GM18520 (cell line): ENCODE measurements around the gene EDC3.
"Not testable (repeated sequence)": the region's sequence is repeated elsewhere in the genome, so short reads cannot be mapped to it uniquely, and the experiment has no call there.

ENCODE experiments used
- ATAC-seq: cut with Tn5 transposase; IDR thresholded peaks from one replicate; pipeline ENCODE4 v1.9.1; 2021; ENCODE audit not compliant: unreplicated experiment

Gene EDC3

DNA sequence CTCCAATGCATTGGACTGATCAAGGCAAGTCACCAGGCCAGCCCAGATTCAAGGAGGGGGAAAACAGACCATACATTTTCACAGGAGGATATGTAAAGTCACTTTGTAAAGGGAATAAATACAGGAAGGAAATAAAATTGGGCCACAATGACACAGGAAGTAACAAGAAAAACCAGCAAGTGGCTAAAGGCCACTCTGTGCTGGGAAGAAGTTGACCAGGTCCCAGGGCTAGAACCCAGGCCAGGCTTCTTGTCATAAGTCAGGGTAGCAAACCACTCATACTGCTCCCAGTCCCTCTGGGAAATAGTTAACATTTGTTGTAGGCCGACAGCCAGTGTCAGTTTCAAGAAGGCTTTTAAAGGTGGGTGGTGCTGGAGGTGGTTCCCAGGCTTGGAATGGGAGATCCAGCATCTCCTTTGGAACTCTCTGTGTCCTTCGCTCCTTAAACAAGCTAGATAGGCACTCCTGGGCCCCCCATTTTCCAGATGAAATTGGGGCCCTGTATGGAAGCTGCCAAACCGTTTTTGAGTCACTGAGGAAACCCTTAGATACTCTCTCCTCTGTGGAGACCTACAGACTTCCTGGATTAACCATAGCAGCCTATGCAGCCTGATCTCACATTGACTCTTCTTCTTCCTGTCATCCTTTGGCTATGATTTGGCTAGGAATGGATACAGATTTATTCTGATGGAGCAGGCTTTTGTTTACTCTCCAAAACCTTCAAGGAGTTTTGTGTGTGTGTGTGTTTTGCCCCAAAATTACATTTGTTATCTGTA lies 14.7 kb upstream of the EDC3 start:
- no peak for ATAC-seq

DNA sequence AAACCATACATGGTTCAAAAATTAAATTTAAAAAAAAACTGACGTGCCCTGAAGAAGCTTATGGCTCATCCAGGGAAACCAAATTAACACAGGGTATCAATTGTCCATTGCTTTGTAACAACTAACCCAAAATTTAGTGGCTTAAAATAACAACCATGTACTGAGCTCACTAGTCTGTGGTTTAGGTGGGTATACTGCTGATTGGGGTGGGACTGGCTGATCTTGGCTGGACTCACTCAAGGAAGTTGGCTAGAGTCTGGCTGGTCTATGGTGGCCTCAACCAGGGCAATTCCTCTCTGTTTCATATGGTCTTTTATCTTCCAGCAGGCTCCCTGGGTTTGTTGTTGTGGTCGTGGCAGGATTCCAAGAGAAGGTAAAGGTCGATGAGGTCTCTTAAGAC lies 14.1 kb upstream of the EDC3 start:
- no peak for ATAC-seq

DNA sequence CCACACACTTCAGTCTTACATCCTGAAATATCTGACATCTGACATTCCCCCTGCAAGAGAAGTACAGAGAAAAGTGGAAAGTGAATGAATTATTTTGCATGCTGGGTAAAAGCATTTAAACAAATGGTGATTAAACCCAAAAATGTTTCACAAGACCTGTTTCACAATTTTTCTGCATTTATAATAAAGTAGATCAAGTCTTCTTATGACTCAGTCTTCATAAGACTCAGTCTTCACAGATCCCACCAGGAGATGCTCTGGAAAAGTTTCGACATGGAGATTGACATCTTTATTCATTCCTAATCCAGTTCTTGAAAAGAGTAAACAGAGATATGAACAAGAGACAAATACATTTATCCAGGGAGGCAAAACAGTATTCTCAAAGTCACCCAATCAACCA lies 13.2 kb upstream of the EDC3 start:
- no peak for ATAC-seq

DNA sequence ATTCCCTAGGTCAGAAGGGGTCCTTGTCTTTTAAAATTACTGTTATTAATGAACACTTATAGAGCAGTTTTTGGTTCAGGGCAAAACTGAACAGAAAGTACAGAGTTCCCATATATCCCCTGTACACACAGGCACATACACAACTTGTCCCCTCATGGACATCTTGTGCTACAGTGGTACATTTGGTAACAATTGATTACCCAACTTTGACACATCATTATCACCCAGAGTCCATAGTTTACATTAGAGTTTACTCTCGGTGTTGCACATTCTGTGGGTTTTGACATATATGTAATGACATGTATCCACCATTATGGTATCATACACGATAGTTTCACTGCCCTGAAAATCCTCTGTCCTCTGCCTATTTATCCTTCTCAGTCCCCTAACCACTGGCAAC lies 984 bp upstream of the EDC3 start:
- ATAC-seq = no peak

DNA sequence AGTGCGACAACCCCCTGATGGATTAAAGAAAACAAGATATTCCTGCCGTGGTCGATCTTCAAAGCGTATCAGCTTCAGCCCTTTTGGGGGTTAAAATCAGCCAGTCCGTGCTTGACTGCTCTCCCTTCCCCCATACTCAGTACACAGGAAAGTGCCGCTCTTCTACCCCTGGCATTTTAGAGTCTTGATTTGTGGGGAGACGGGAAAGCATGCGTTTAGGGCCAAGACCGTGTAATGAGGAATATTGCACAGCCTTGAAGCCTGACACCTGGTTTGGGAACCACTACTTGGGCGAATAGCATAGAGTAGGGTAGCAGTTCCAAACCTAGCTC lies 540 bp upstream of the EDC3 start:
- no peak for ATAC-seq

GRCh38 chr15:74692327-74692726 lies 3.5 kb downstream of the EDC3 start:
- ATAC-seq = no peak

- ATAC-seq = no peak
Observed at GRCh38 chr15:74683758-74684157, 12.1 kb downstream of the EDC3 start.

GRCh38 chr15:74682954-74683353 lies 12.9 kb downstream of the EDC3 start:
- ATAC-seq = no peak

- ATAC-seq = no peak
Observed at GRCh38 chr15:74680456-74680855, 15.4 kb downstream of the EDC3 start.

- no peak for ATAC-seq
Observed at GRCh38 chr15:74676801-74677200, 19.0 kb downstream of the EDC3 start.

DNA sequence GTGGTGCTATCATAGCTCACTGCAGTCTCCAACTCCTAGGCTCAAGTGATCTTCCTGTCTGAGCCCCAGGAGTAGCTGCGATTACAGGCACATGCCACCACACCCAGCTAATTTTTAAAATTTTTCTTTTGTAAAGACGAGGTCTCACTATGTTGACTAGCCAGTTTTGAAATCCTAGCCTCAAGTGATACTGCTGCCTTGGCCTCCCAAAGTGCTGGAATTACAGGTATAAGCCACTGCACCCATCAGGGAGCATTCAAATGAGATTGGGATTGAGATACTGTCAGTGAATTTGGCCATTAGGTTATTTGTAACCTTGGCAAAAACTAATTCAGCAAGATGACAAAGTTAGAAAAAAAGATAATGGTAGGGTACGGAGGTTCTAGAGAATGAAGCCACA lies 21.7 kb downstream of the EDC3 start:
- no peak for ATAC-seq

DNA sequence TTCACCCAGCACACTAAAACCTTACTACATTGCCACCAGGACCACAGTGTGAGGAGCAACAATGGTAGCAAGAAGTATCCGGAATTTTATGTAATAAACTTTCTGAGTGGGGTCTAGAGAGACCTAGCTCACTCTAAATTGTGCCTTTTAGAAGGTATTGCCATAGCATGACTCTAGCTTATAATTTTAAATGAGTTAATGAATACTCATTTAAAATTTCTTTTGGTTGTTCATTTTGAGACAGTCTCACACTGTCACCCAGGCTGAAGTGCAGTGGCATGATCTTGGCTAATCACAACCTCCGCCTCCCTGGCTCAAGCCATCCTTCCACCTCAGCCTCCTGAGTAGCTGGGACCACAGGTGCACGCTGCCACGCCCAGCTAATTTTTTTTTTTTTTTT lies 26.2 kb downstream of the EDC3 start:
- ATAC-seq = no peak

GRCh38 chr15:74667975-74668374 lies 27.8 kb downstream of the EDC3 start:
- no peak for ATAC-seq

GRCh38 chr15:74664670-74665069 lies 31.2 kb downstream of the EDC3 start:
- ATAC-seq = no peak

GRCh38 chr15:74664028-74664616 lies 31.7 kb downstream of the EDC3 start:
- no peak for ATAC-seq

GRCh38 chr15:74663303-74664027 lies 32.4 kb downstream of the EDC3 start:
- no peak for ATAC-seq

DNA sequence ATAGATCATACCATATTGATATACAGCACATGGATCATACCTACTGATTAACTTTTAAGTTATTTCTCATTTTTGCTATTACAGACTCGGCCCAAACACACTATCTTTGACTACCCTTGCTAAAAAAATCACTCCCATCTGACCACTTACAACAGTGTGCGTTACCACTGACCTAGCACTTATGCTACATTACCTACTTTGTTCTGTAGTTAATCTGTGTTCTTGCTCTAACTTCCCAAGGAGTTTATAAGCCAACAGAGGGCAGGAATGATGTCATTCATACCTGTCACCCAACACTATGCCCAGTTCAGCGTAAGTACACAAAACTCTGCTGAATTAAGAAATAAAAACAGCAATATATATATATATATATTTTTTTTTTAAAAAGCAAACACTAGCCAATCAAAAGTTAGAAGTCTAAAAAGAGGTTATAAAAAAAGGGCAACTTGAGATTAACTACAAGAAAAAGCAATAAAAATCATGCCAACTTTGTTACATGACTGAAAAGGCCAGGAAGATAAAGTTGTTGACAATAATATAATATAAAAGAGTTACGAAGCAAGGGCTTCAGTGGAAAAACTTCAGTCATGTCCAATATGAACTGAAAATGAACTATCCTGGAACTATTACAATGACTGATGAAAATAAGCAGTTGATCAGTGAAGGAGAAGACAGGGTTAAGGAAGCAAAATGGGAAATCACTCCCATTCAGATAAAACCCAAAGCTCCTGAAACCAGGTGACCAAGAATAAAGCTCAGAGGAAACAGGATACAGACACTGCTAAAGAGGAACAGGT lies 33.6 kb downstream of the EDC3 start:
- ATAC-seq = no peak

- ATAC-seq = not testable (repeated sequence)
Observed at GRCh38 chr15:74661280-74661679, 34.5 kb downstream of the EDC3 start.

GRCh38 chr15:74657846-74658245 lies 38.0 kb downstream of the EDC3 start:
- ATAC-seq = no peak

DNA sequence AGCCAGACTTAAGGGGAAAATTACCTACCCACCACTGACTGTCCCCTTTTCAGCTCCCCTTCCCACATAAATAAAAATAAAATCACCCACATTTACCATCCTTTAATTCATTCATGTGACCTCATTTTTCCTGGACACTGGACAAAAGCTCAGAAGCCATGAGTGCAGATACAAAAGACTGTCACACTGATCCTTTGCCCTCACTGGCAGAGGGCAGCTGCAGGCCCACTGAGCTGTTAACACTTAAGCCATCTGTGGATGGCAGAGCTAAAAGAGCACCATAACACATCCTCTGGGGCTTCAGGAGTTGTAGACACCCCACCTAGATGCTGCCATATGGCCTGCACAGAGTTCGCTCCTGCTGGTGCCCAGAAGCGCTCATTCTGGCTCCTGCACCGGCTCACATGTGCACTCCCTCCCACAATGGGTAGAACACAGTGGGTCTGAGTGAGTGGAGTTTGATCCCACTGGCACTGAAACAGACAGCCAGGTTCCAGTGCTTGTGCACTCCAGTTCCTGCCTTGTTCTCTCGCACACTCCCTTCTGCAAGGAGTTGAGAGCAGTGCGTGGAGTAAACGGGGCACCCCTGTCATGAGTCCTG lies 38.8 kb downstream of the EDC3 start:
- ATAC-seq = no peak

DNA sequence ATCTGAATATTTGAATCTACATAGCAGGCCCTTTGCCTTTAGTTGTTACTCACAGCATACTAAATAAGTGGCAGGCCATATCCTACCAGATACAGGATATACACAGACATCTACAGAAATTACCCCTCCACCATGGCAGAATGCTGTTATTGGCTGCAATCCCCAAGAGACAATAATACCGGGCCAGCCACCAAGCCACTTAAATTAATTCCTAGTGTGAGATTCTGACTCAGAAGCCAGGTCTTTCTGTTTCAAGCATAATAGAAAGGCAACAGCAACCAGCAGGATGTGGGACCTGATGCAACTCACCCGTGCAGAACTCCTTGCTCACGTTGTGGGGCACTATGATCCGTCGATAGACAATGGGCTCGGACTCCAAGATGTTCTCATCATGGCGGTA lies 40.4 kb downstream of the EDC3 start:
- no peak for ATAC-seq
